A549 (cell line): ENCODE data around the gene BUD23. TPM values are rescaled to one million over a fixed set of nuclear protein-coding genes. Genes with fewer than 3 reads are reported as not detected.

ENCODE experiments used
- ATAC-seq, 2 experiments: fragments of 200-7000 bp in 1 of 2; fragments of >200 bp in 1 of 2; cut with Nextera tagmentation in 1 of 2; cut with Tn5 transposase in 1 of 2; 3 replicates each; pipeline versions ENCODE4 v1.8.0 to v1.9.1; 2018 to 2020; ENCODE audit warnings: mild to moderate bottlenecking in 1 of 2, moderate library complexity in 1 of 2
- CTCF ChIA-PET: fragments of 300-600 bp; sonication (Branson Sonifier 250); formaldehyde crosslinking; extraction: SDS; loops from one replicate; lab custom pipeline; 2021; ENCODE audit warnings: antibody characterized with exemption, inconsistent platforms; lab: Yijun Ruan, JAX
- POLR2A ChIA-PET: fragments of 350-600 bp; formaldehyde crosslinking; extraction: SDS; loops from one replicate; lab custom pipeline; 2021; ENCODE audit warnings: antibody characterized with exemption, inconsistent platforms; lab: Yijun Ruan, JAX
- DNase-seq, 2 experiments: peaks; one replicate each; pipeline versions ENCODE4 v3.0.0 to v3.0.0-alpha.2; 2011 to 2016; ENCODE audit warnings: low read depth in 1 of 2, low spot score in 1 of 2
- FAIRE-seq: peaks from 2 replicates; lab custom pipeline; 2011; peaks lifted over from hg19 to GRCh38; lab: Jason Lieb, UNC
- H3K27ac ChIP-seq, 2 experiments: fragments of >200 bp; sonication (Bioruptor Twin); formaldehyde crosslinking; 3 replicates each; pipeline ENCODE4 v1.5.1; 2016 to 2017
- H3K4me1 ChIP-seq: fragments of >200 bp; sonication (Bioruptor Twin); formaldehyde crosslinking; 3 replicates; pipeline ENCODE4 v1.6.1; 2016
- H3K4me2 ChIP-seq: fragments of >200 bp; sonication (Bioruptor Twin); formaldehyde crosslinking; 3 replicates; pipeline ENCODE4 v1.6.1; 2016
- H3K4me3 ChIP-seq: fragments of >200 bp; sonication (Bioruptor Twin); formaldehyde crosslinking; 3 replicates; pipeline ENCODE4 v1.5.1; 2016
- H3K9me3 ChIP-seq: fragments of >200 bp; sonication (Bioruptor Twin); formaldehyde crosslinking; 3 replicates; pipeline ENCODE4 v1.6.1; 2016
- CHD4 ChIP-seq: fragments of 200-600 bp; sonication (generic); IDR thresholded peaks from 2 replicates; pipeline ENCODE4 v1.6.1; 2016; ENCODE audit warnings: antibody characterized with exemption, mild to moderate bottlenecking, borderline replicate concordance
- EHF ChIP-seq: fragments of 250-450 bp; sonication (Bioruptor Pico); IDR thresholded peaks from 2 replicates; pipeline ENCODE4 v1.5.0; 2020; ENCODE audit warnings: mild to moderate bottlenecking
- FOXS1 ChIP-seq: fragments of 250-450 bp; sonication (Bioruptor Pico); IDR thresholded peaks from 2 replicates; pipeline ENCODE4 v1.5.0; 2020; ENCODE audit warnings: mild to moderate bottlenecking, moderate library complexity
- GATA3 ChIP-seq: IDR thresholded peaks from 2 replicates; pipeline ENCODE4 v1.6.1; 2012; ENCODE audit warnings: borderline replicate concordance
- HOXA7 ChIP-seq: fragments of 250-450 bp; sonication (Bioruptor Pico); IDR thresholded peaks from 2 replicates; pipeline ENCODE4 v1.5.0; 2020; ENCODE audit warnings: mild to moderate bottlenecking, moderate library complexity
- HOXB13 ChIP-seq: fragments of 250-450 bp; sonication (Bioruptor Pico); IDR thresholded peaks from 2 replicates; pipeline ENCODE4 v1.5.0; 2020; ENCODE audit warnings: low read depth, mild to moderate bottlenecking, moderate library complexity
- KDM1A ChIP-seq: fragments of 200-600 bp; sonication (generic); IDR thresholded peaks from 2 replicates; pipeline ENCODE4 v1.6.1; 2016; ENCODE audit warnings: low read depth, mild to moderate bottlenecking
- MAZ ChIP-seq: fragments of 150-350 bp; IDR thresholded peaks from 2 replicates; pipeline ENCODE4 v1.6.1; 2014; ENCODE audit warnings: antibody characterized with exemption, low read depth, low read length, borderline replicate concordance
- NFE2L2 ChIP-seq: fragments of 150-350 bp; conservative IDR thresholded peaks from 2 replicates; pipeline ENCODE4 v1.6.1; 2014; ENCODE audit warnings: low read length
- NPAS2 ChIP-seq: fragments of 250-450 bp; sonication (Bioruptor Pico); IDR thresholded peaks from 2 replicates; pipeline ENCODE4 v1.8.0; 2022; ENCODE audit warnings: mild to moderate bottlenecking, moderate library complexity, borderline replicate concordance
- RAD21 ChIP-seq, 2 experiments: fragments of >200 bp in 1 of 2; sonication (Bioruptor Twin) in 1 of 2; formaldehyde crosslinking in 1 of 2; IDR thresholded peaks in 1 of 2; conservative IDR thresholded peaks in 1 of 2; 2 replicates in 1 of 2; 3 replicates in 1 of 2; pipeline ENCODE4 v1.6.1; 2012 to 2018; ENCODE audit warnings: inconsistent platforms in 1 of 2
- RARB ChIP-seq: fragments of 250-450 bp; sonication (Bioruptor Pico); IDR thresholded peaks from 2 replicates; pipeline ENCODE4 v1.8.0; 2021; ENCODE audit warnings: mild to moderate bottlenecking, moderate library complexity
- SMC3 ChIP-seq: fragments of >200 bp; sonication (Bioruptor Twin); formaldehyde crosslinking; IDR thresholded peaks from 3 replicates; pipeline ENCODE4 v1.6.1; 2018; ENCODE audit warnings: inconsistent platforms
- SREBF2 ChIP-seq: fragments of 450-650 bp; IDR thresholded peaks from 2 replicates; pipeline ENCODE4 v1.6.1; 2014; ENCODE audit warnings: mild to moderate bottlenecking, moderate library complexity
- ZFP36 ChIP-seq: fragments of 450-650 bp; IDR thresholded peaks from 2 replicates; pipeline ENCODE4 v1.6.1; 2014; ENCODE audit warnings: borderline replicate concordance; ENCODE audit not compliant: partially characterized antibody
- ZSCAN20 ChIP-seq: fragments of 250-450 bp; sonication (Bioruptor Pico); IDR thresholded peaks from 2 replicates; pipeline ENCODE4 v1.8.0; 2022; ENCODE audit warnings: mild to moderate bottlenecking, moderate library complexity
- WGBS: methylation state at CpG from one replicate; pipeline ENCODE4 v1.1.6; 2017; ENCODE audit errors: missing lambda C conversion rate; 5-methylcytosine and 5-hydroxymethylcytosine counted together
- polyA plus RNA-seq, 4 experiments: library from polyadenylated mRNA; depleted of rRNA in 3 of 4; stranded (reverse); fragments of >200 nt; fragmentation: RNase III in 1 of 4; extraction: RNeasy Plus Mini Kit Qiagen cat#74134 plus additional on column Dnase treatment in 1 of 4; gene quantifications; 2 replicates in 3 of 4; 3 replicates in 1 of 4; pipeline ENCODE4 v1.2.3, GENCODE V29; 2011 to 2017
- TF ChIP-seq, protein P1 (sequence below): IDR thresholded peaks from 2 replicates; pipeline ENCODE4 v1.6.1; 2012
- TF ChIP-seq, protein P2 (sequence below): IDR thresholded peaks from 2 replicates; pipeline ENCODE4 v1.6.1; 2012
- TF ChIP-seq, protein P3 (sequence below): fragments of 150-350 bp; IDR thresholded peaks from 2 replicates; pipeline ENCODE4 v1.6.1; 2014; ENCODE audit warnings: low read depth, mild to moderate bottlenecking, low read length

BUD23 gene
- polyA plus RNA-seq, 2 of the 4 experiments (the other 2 are of a cell fraction): 134 to 161 TPM

DNA sequence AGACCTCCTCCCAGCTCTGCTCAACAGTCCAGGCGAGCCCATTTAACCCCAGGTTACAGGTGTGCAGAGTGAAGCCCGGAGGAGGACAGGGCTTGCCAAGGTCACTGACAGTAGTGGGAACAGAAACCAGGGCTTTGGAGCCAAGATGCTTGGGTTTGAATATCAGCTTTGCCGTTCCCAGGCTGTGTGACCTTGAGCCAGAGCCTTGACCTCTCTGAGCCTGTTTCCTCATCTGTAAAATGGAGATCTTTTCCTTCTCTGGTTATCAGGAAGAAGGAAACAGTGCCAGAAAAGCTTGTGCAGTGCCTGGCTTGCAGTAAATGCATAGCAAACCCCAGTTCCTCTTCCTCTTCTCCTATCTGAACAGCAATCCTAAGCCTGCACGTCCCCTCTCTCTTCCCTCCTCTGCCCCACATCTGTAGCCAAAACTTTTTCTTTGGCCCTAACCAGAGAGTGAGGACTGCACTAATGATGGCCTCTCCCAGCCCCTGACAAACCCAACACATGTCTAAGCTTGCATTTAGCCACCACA is 37.7 kb upstream of the BUD23 start:
- TF ChIP-seq ZFP36: peak; percentile 82
- TF ChIP-seq NFE2L2: no peak
- no peak for TF ChIP-seq CHD4
- peak; percentile 72; the same call in 1 of the 2 replicates for TF ChIP-seq KDM1A
- TF ChIP-seq, all 56 proteins: peak for 2
- H3K4me1 ChIP-seq: peaks cover 13% of the 10 kb centered on the region; the same call in 2 of the 3 replicates
- FAIRE-seq (no peak), DNase-seq (no peak), ATAC-seq (no peak)
- 70% methylated on average over 4 of the region's 4 CpGs for WGBS
- H3K4me2 ChIP-seq: no peak overlapping the region
- no peak overlapping the region for H3K27ac ChIP-seq
- POLR2A ChIA-PET: no interaction called here
- CTCF ChIA-PET: interaction anchor here (0.8 to 6.8 kb wide), 13 partner anchors 12 to 80 kb away, joined by 3 to 50 read pairs (median 8); partner anchors contain the start of gene VPS37D
- H3K9me3 ChIP-seq: 0 out of 3 replicates have a peak, but pooled peaks cover 3% of the 10 kb centered on the region
- no peak overlapping the region for H3K4me3 ChIP-seq

DNA sequence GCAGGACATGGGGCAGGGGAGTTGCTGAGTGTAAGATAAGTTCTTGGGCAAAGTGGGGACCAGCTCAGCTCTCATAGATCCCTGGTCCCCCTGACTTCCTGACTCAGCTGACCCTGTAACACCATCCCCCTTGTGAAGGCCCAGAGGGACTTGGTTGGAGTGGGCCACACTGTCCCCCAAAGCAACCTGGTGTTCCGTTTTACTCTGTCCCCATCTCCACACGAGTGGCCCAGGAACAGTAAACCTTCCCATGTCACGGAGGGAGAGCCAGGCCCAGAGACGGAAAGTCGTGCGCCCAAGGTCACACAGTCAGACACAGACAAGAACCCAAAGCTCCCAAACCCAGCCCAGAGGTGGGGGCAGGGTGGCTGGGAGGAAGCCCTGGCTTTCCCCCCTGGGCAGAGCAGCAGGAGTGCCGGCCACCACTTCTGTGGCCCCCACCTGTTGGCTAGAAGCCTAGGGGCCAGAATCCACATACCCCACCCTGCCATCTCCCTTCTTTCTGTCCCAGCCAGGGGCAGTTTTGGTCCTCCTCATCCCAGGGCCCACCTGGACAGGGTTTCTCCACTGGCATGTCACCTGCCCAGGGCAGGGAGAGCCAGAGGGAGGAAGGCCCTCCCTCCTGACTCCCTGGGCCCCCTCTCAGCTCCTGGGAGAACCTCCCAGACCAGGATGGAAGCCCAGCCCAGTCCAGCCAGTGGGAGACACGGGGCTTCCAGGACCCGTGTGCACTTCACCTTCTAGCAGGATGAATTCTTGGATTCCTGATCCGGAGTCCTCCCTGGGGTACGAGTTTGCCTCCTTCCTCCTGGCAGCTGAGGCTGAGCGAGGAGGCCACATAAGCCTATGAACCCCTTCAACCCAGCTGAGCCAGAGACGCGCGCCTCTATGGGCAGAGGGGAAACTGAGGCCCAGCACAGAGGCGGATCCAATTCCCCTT is 36.3 kb upstream of the BUD23 start:
- ChIA-PET CTCF (interaction anchor here (0.7 to 6.8 kb wide), 16 partner anchors 10 to 88 kb away, joined by 3 to 50 read pairs (median 6); partner anchors contain the start of gene VPS37D), POLR2A (no interaction called here)
- H3K27ac ChIP-seq: peak overlapping the region; percentile 91 to 95
- H3K4me2 ChIP-seq: peak overlapping the region; percentile 98
- no peaks in the 10 kb centered on the region for H3K9me3 ChIP-seq
- DNase-seq: no peak
- ATAC-seq: no peak; a peak in 1 of 6 replicates
- peaks cover 13% of the 10 kb centered on the region; the same call in 2 of the 3 replicates for H3K4me1 ChIP-seq
- TF ChIP-seq RARB (no peak), SMC3 (no peak), NPAS2 (no peak), ZSCAN20 (CRISPR knock-in tag) (no peak), HOXA7 (CRISPR knock-in tag) (no peak), EHF (CRISPR knock-in tag) (no peak), CHD4 (no peak), RAD21 (conservative IDR thresholded peaks at IDR 0.05 in 1 of 2, IDR thresholded peaks at IDR 0.05 in 1 of 2) (no peak), GATA3 (no peak), MAZ (no peak), SREBF2 (no peak), FOXS1 (CRISPR knock-in tag) (no peak), HOXB13 (CRISPR knock-in tag) (no peak)
- TF ChIP-seq, protein P1, sequence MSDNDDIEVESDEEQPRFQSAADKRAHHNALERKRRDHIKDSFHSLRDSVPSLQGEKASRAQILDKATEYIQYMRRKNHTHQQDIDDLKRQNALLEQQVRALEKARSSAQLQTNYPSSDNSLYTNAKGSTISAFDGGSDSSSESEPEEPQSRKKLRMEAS: no peak
- TF ChIP-seq, protein P2, sequence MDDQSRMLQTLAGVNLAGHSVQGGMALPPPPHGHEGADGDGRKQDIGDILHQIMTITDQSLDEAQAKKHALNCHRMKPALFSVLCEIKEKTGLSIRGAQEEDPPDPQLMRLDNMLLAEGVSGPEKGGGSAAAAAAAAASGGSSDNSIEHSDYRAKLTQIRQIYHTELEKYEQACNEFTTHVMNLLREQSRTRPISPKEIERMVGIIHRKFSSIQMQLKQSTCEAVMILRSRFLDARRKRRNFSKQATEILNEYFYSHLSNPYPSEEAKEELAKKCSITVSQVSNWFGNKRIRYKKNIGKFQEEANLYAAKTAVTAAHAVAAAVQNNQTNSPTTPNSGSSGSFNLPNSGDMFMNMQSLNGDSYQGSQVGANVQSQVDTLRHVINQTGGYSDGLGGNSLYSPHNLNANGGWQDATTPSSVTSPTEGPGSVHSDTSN: no peak
- TF ChIP-seq, protein P3, sequence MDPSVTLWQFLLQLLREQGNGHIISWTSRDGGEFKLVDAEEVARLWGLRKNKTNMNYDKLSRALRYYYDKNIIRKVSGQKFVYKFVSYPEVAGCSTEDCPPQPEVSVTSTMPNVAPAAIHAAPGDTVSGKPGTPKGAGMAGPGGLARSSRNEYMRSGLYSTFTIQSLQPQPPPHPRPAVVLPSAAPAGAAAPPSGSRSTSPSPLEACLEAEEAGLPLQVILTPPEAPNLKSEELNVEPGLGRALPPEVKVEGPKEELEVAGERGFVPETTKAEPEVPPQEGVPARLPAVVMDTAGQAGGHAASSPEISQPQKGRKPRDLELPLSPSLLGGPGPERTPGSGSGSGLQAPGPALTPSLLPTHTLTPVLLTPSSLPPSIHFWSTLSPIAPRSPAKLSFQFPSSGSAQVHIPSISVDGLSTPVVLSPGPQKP: no peak
- TF ChIP-seq, all 56 proteins: peak for 0
- FAIRE-seq: no peak
- 78% methylated on average over 15 of the region's 16 CpGs for WGBS
- peak overlapping the region; percentile 68 for H3K4me3 ChIP-seq
